ENCODE data around the gene ITLN2.
"Not testable (repeated sequence)": the region's sequence is repeated elsewhere in the genome, so short reads cannot be mapped to it uniquely, and the experiment has no call there.

Gene ITLN2

DNA sequence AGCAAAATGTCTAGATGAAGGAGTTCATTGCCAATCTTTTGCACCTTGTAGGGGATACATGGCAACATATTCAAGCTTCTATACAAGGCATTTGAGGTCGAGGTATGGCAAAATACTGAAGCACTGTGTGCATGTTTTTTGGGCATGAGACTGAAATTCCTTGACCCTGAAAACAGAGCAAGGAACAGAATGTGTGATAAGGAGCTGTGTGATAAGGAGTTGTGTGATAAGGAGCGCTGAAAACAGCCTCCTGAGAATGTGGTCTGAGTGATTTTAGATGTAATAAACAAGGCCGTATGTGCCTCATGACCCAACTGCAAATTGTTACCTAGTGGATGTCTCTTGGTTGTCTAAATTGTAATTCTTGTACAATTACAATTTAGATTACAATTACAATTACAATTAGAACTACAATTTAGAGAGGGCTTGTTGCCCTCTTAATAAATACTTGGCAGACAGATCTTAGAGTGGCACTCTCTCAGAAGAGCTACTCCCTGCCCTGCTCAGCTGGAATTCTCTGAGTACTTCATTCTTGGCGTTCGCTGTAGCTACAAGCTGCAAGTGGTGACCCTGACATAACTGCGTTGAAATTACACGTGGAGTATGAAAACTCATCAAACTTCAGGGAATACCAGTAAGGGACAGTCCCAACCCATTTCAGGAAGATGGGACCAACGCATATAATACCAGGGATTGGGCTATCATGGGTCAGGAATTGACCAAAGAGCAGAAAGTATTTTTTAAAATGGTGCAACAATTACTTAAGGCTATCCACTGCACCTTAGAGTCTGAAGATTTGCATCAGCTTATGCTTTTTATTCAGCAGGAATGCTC lies 49.6 kb downstream of the ITLN2 start:
- no peak for DNase-seq

DNA sequence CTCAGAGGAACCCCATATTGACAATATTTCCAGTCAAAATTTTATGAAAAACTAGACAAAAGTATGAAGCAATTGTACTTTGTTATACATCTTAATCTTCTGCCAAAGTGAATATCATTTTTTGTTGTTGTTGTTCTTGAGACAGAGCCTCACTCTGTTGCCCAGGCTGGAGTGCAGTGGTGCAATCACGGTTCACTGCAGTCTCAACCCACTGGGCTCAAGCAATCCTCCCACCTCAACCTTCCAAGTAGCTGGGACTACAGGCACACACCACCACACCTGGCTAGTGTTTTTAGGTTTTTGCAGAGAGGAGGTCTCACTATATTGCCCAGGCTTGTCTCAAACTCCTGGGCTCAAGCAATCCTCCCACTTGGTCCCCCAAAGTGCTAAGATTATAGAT lies 52.4 kb downstream of the ITLN2 start:
- DNase-seq, result not testable (repeated sequence)

DNA sequence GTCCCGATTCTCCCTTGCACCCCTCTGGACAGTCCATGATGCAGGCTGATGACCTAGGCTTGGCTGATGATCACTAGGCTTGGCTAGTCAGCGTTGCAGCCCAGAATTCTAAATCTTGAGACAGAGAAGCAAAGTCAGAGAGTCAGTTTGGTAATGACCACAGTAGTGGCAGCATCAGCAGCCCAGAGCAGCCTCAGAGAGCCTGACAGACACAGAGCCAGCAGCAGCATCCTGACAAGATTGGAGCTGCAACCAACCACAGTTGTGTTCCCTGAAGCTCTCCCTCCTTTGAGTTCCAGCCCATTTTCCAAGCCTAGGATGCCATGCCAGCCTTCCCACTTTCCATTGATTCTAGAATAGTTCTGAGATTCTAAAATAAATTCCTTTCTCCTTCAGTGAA lies 52.8 kb downstream of the ITLN2 start:
- no peak for DNase-seq

DNA sequence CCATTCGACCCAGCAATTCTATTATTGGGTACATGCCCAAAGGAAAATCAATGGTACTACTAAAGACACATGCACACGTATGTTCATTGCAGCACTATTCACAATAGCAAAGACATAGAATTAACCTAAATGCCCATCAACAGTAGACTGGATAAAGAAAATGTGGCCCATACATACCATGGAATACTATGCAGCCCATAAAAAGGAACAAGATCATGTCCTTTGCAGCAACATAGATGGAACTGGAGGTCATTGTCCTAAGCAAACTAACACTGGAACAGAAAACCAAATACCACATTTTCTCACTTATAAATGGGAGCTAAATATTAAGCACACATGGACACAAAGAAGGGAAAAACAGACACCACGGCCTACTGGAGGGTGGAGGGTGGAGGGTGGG lies 53.9 kb downstream of the ITLN2 start:
- DNase-seq, result not testable (repeated sequence)

Data from activated gamma-delta T cell treated with Interleukin-2 at 50 U/mL for 16 hours (primary cell).